ENCODE measurements around the gene HLA-DRB1.
"Not testable (repeated sequence)": the region's sequence is repeated elsewhere in the genome, so short reads cannot be mapped to it uniquely, and the experiment has no call there.

Gene HLA-DRB1

GRCh38 chr6:32609391-32609730 is 19.7 kb upstream of the HLA-DRB1 start:
- DNase-seq, result no peak

GRCh38 chr6:32608362-32608761 is 18.7 kb upstream of the HLA-DRB1 start:
- DNase-seq, result no peak

- no peak for DNase-seq
Measured at GRCh38 chr6:32607988-32608298, 18.3 kb upstream of the HLA-DRB1 start.

- no peak for DNase-seq
Measured at GRCh38 chr6:32607263-32607987, 17.8 kb upstream of the HLA-DRB1 start.

- DNase-seq, result no peak
Measured at GRCh38 chr6:32604434-32604877, 14.8 kb upstream of the HLA-DRB1 start.

GRCh38 chr6:32603888-32604287 is 14.2 kb upstream of the HLA-DRB1 start:
- no peak for DNase-seq

- no peak for DNase-seq
Measured at GRCh38 chr6:32603222-32603621, 13.6 kb upstream of the HLA-DRB1 start.

GRCh38 chr6:32602383-32602782 is 12.7 kb upstream of the HLA-DRB1 start:
- DNase-seq, result no peak

- no peak for DNase-seq
Measured at GRCh38 chr6:32597024-32597423, 7.4 kb upstream of the HLA-DRB1 start.

- DNase-seq, result not testable (repeated sequence)
Measured at GRCh38 chr6:32590713-32591112, 1.1 kb upstream of the HLA-DRB1 start.

- DNase-seq, result no peak
Measured at GRCh38 chr6:32588156-32588555, 1.5 kb downstream of the HLA-DRB1 start.

- DNase-seq, result no peak
Measured at GRCh38 chr6:32583527-32583898, 6.1 kb downstream of the HLA-DRB1 start.

GRCh38 chr6:32581315-32582095 is 8.1 kb downstream of the HLA-DRB1 start:
- no peak for DNase-seq

GRCh38 chr6:32580593-32580992 is 9.1 kb downstream of the HLA-DRB1 start:
- DNase-seq, result no peak

GRCh38 chr6:32578962-32579361 is 10.7 kb downstream of the HLA-DRB1 start:
- no peak for DNase-seq

- not testable (repeated sequence) for DNase-seq
Measured at GRCh38 chr6:32577493-32577892, 12.2 kb downstream of the HLA-DRB1 start.

GRCh38 chr6:32576250-32576649 is 13.4 kb downstream of the HLA-DRB1 start:
- no peak for DNase-seq

GRCh38 chr6:32570363-32570905 is 19.2 kb downstream of the HLA-DRB1 start:
- no peak for DNase-seq

- DNase-seq, result no peak
Measured at GRCh38 chr6:32568561-32568960, 21.1 kb downstream of the HLA-DRB1 start.

- no peak for DNase-seq
Measured at GRCh38 chr6:32566957-32567356, 22.7 kb downstream of the HLA-DRB1 start.

- no peak for DNase-seq
Measured at GRCh38 chr6:32565511-32565910, 24.1 kb downstream of the HLA-DRB1 start.

- DNase-seq, result no peak
Measured at GRCh38 chr6:32562940-32563339, 26.7 kb downstream of the HLA-DRB1 start.

GRCh38 chr6:32559747-32560146 is 29.9 kb downstream of the HLA-DRB1 start:
- DNase-seq, result no peak

GRCh38 chr6:32558426-32559057 is 31.1 kb downstream of the HLA-DRB1 start:
- DNase-seq, result no peak

All from fibroblast of skin of scalp (primary cell).